IPS-15b (cell line): ENCODE results near the gene FMO4.
"Not testable (repeated sequence)": the region's sequence is repeated elsewhere in the genome, so short reads cannot be mapped to it uniquely, and the experiment has no call there.

Source experiments
- H3K27me3 ChIP-seq: one replicate; pipeline ENCODE4 v1.6.1; 2013; ENCODE audit warnings: low read length; ENCODE audit not compliant: control insufficient read depth, insufficient read depth
- H3K36me3 ChIP-seq: one replicate; pipeline ENCODE4 v1.6.1; 2013; ENCODE audit warnings: low read length; ENCODE audit not compliant: control insufficient read depth, insufficient read depth
- H3K4me1 ChIP-seq: one replicate; pipeline ENCODE4 v1.6.1; 2013; ENCODE audit warnings: mild to moderate bottlenecking, low read length; ENCODE audit not compliant: control insufficient read depth, insufficient read depth
- H3K4me3 ChIP-seq: one replicate; pipeline ENCODE4 v1.5.1; 2013; ENCODE audit warnings: low read depth, low read length
- H3K9ac ChIP-seq: one replicate; pipeline ENCODE4 v1.6.1; 2013; ENCODE audit warnings: low read depth, mild to moderate bottlenecking, low read length
- H3K9me3 ChIP-seq: one replicate; pipeline ENCODE4 v1.6.1; 2013; ENCODE audit warnings: mild to moderate bottlenecking, low read length; ENCODE audit not compliant: control insufficient read depth, insufficient read depth

The FMO4 gene

GRCh38 chr1:171295383-171295782 lies 18.6 kb upstream of the FMO4 start:
- H3K27me3 ChIP-seq, H3K9ac ChIP-seq, H3K36me3 ChIP-seq, H3K9me3 ChIP-seq, H3K4me3 ChIP-seq: not testable (repeated sequence)
- peaks cover 43% of the 10 kb centered on the region for H3K4me1 ChIP-seq

DNA sequence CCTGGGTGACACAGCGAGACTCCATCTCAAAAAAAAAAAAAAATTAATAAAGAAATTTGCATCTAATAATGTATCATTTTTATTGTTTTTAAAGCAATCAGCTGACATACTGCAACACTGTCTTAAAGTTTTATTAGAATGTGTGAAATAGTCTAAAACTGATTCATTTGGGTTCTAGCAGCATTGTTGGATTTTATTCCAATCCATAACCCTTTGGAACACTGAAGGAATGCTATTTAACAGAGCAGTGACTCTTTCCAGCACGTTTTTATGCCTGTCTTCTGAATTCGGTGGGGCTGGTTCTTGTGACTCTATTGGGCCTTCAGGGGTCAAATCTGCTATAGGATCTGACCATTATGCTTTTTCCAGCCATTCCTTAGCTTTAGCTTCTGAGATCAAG lies 18.2 kb upstream of the FMO4 start:
- Histone ChIP-seq H3K36me3 (no peaks in the 10 kb centered on the region), H3K9me3 (no peaks in the 10 kb centered on the region), H3K4me1 (peaks cover 44% of the 10 kb centered on the region), H3K27me3 (no peaks in the 10 kb centered on the region), H3K9ac (no peak overlapping the region), H3K4me3 (no peak overlapping the region)

DNA sequence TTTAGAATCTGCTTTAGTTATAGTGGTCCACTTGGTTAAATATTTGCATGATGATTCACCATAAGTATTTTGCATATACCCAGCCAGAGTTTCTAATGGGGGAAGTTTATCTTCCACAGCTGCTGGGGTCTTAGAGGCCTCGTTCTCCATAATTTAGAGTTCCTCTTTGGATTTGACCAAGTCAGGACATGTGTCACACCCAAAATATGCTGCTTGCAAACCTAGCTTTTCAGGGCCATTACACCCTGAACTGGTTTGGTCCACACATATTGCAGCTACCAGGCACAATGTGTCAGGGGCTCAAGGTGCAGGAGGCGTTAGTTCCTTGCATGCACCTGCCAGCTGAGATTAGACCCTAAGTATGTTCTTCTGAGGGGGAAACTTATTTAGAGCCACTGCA lies 17.1 kb upstream of the FMO4 start:
- Histone ChIP-seq H3K9me3 (no peaks in the 10 kb centered on the region), H3K27me3 (no peaks in the 10 kb centered on the region), H3K9ac (no peak overlapping the region), H3K4me3 (no peak overlapping the region), H3K36me3 (no peaks in the 10 kb centered on the region), H3K4me1 (peaks cover 47% of the 10 kb centered on the region)

- Histone ChIP-seq H3K9me3 (no peaks in the 10 kb centered on the region), H3K4me3 (peak overlapping the region; percentile 11), H3K27me3 (no peaks in the 10 kb centered on the region), H3K36me3 (no peaks in the 10 kb centered on the region), H3K4me1 (peaks cover 47% of the 10 kb centered on the region), H3K9ac (peak overlapping the region; percentile 41)
These were observed 15.3 kb upstream of the FMO4 start for GRCh38 chr1:171298696-171299095.

- Histone ChIP-seq H3K27me3 (no peaks in the 10 kb centered on the region), H3K36me3 (no peaks in the 10 kb centered on the region), H3K9ac (peak overlapping the region; percentile 41), H3K9me3 (no peaks in the 10 kb centered on the region), H3K4me3 (no peak overlapping the region), H3K4me1 (peaks cover 47% of the 10 kb centered on the region)
These were observed 14.6 kb upstream of the FMO4 start for GRCh38 chr1:171299342-171299741.

- no peaks in the 10 kb centered on the region for H3K27me3 ChIP-seq
- H3K36me3 ChIP-seq, result no peaks in the 10 kb centered on the region
- H3K9ac ChIP-seq, result no peak overlapping the region
- no peak overlapping the region for H3K4me3 ChIP-seq
- H3K9me3 ChIP-seq, result no peaks in the 10 kb centered on the region
- H3K4me1 ChIP-seq, result peaks cover 44% of the 10 kb centered on the region
These were observed 13.6 kb upstream of the FMO4 start for GRCh38 chr1:171300401-171300800.

GRCh38 chr1:171310661-171311087 lies 3.3 kb upstream of the FMO4 start:
- H3K36me3 ChIP-seq, result no peaks in the 10 kb centered on the region
- no peaks in the 10 kb centered on the region for H3K9me3 ChIP-seq
- H3K27me3 ChIP-seq, result no peaks in the 10 kb centered on the region
- no peak overlapping the region for H3K9ac ChIP-seq
- H3K4me3 ChIP-seq, result no peak overlapping the region
- peaks cover 14% of the 10 kb centered on the region for H3K4me1 ChIP-seq

- Histone ChIP-seq H3K4me3 (no peak overlapping the region), H3K9ac (no peak overlapping the region), H3K27me3 (no peaks in the 10 kb centered on the region), H3K36me3 (no peaks in the 10 kb centered on the region), H3K9me3 (no peaks in the 10 kb centered on the region), H3K4me1 (peaks cover 8% of the 10 kb centered on the region)
These were observed 2.0 kb upstream of the FMO4 start for GRCh38 chr1:171311771-171312558.

DNA sequence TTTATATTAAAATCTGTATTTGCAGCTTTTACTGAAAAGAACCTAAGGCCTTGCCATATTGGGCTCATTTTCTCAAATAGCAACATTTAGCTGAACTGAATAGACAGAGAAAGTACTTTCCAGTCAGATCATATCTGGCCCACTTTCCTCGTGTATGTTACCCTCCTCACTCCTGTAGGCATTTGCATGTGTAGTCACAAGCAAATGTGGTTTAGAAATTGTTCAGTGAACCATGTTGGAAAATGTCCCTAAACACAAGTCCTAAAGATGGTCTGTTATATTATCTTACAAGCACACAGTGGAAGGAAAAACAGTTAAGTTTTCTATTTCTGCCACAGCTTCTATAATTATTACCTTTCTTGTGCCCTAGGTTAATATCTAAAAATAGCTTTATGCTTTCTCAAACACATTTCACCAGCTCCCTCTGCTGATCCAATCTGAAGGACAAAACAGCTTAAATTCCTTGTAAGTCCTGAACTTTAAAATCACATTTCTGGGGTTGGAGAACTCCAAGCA lies 606 bp upstream of the FMO4 start:
- Histone ChIP-seq H3K9ac (no peak overlapping the region), H3K9me3 (no peaks in the 10 kb centered on the region), H3K36me3 (no peaks in the 10 kb centered on the region), H3K27me3 (no peaks in the 10 kb centered on the region), H3K4me3 (no peak overlapping the region), H3K4me1 (peaks cover 8% of the 10 kb centered on the region)

DNA sequence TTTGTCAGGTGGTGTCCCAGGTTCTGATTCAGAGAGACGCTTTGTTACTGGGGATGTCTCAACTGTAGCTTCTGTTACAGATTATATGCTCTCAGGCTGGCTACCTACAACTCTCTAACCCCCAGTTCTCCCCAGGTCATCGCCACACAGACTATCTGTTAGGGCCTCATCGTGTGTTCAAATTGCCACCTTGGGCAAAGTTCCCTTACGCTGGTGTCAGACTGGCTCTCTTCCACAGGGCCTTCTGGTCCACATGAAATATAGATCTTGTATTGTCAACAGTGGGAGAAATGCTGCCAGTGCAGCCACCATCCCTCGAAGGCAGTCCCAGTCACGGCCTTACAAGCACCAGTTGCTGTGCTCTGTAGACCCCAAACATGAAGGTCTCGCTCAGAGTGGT lies 15.3 kb downstream of the FMO4 start:
- no peak overlapping the region for H3K9ac ChIP-seq
- no peaks in the 10 kb centered on the region for H3K9me3 ChIP-seq
- no peaks in the 10 kb centered on the region for H3K36me3 ChIP-seq
- no peak overlapping the region for H3K4me3 ChIP-seq
- no peaks in the 10 kb centered on the region for H3K27me3 ChIP-seq
- H3K4me1 ChIP-seq, result no peaks in the 10 kb centered on the region

DNA sequence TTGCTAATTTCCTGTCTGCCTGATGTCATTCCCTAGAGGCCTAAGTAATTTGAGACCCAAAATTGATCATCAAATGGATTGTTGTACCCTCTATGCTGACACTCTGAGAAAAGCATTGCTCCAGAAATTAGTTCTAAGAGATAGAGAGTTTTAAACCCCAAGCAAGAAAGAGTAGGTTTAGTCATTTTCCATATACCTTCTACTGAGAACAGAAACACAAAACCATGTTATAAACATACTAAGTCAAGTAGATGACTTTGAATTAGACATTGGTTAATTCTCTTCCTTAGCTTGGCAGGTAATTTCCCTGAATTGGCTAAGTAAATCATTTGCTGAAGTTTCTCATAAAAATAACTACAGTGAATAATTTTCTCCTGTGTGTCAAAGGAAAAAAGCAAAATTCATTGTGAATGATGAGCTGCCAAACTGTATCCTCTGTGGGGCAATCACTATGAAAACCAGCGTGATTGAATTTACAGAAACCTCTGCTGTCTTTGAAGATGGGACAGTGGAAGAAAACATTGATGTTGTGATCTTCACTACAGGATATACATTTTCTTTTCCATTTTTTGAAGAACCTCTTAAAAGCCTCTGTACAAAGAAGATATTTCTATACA lies 20.1 kb downstream of the FMO4 start:
- H3K9ac ChIP-seq, result no peak overlapping the region
- no peaks in the 10 kb centered on the region for H3K4me1 ChIP-seq
- no peaks in the 10 kb centered on the region for H3K9me3 ChIP-seq
- no peaks in the 10 kb centered on the region for H3K36me3 ChIP-seq
- H3K4me3 ChIP-seq, result no peak overlapping the region
- no peaks in the 10 kb centered on the region for H3K27me3 ChIP-seq

GRCh38 chr1:171335964-171336363 lies 22.0 kb downstream of the FMO4 start:
- Histone ChIP-seq H3K9ac (no peak overlapping the region), H3K4me1 (no peaks in the 10 kb centered on the region), H3K4me3 (no peak overlapping the region), H3K36me3 (no peaks in the 10 kb centered on the region), H3K9me3 (no peaks in the 10 kb centered on the region), H3K27me3 (no peaks in the 10 kb centered on the region)
